Thoracic aorta (tissue), 2 donors: ENCODE data around the gene ZNF761. TPM values are rescaled to one million over a fixed set of nuclear protein-coding genes. Genes with fewer than 3 reads are reported as not detected.
"Not testable (repeated sequence)": the region's sequence is repeated elsewhere in the genome, so short reads cannot be mapped to it uniquely, and the experiment has no call there.

Experiments used
- ATAC-seq: fragments of 150-250 bp; one replicate; pipeline ENCODE4 v1.8.0; 2017; ENCODE audit warnings: low read depth; ENCODE audit not compliant: insufficient number of reproducible peaks, low FRiP score
- DNase-seq: peaks from one replicate; pipeline ENCODE4 v3.0.0-alpha.2; 2020; ENCODE audit warnings: low spot score
- H3K27ac ChIP-seq, 2 donors: fragments of 200-600 bp; sonication (generic); 1 replicate in 1 of 2; 2 replicates in 1 of 2; pipeline ENCODE4 v1.5.1; 2016; ENCODE audit warnings: mild to moderate bottlenecking in 2 of 2, moderate library complexity in 2 of 2
- H3K27me3 ChIP-seq: fragments of 200-600 bp; sonication (generic); replicated peaks from 2 replicates; pipeline ENCODE4 v1.6.0; 2016; ENCODE audit warnings: mild to moderate bottlenecking; ENCODE audit not compliant: insufficient read depth
- H3K36me3 ChIP-seq: fragments of 200-600 bp; sonication (generic); one replicate; pipeline ENCODE4 v1.5.1; 2016
- H3K4me1 ChIP-seq, 2 donors: fragments of 200-600 bp; sonication (generic); 1 replicate in 1 of 2; 2 replicates in 1 of 2; pipeline versions ENCODE4 v1.5.1 to v1.6.0; 2016; ENCODE audit warnings: low read depth in 2 of 2, mild to moderate bottlenecking in 1 of 2; ENCODE audit not compliant: control insufficient read depth in 1 of 2
- H3K4me3 ChIP-seq: fragments of 200-600 bp; sonication (generic); 2 replicates; pipeline ENCODE4 v1.5.1; 2016; ENCODE audit warnings: mild to moderate bottlenecking
- H3K9me3 ChIP-seq: fragments of 200-600 bp; sonication (generic); 2 replicates; pipeline ENCODE4 v1.5.1; 2016
- CTCF ChIP-seq: fragments of 200-600 bp; sonication (generic); IDR thresholded peaks from one replicate; pipeline ENCODE4 v1.5.1; 2019; ENCODE audit warnings: antibody characterized with exemption
- total RNA-seq, 2 donors: library from RNA; depleted of rRNA; stranded (reverse); fragments of >200 nt; gene quantifications; one replicate each; pipeline versions ENCODE4 v1.1.0 to v1.2.3, GENCODE V29; 2016

ZNF761 gene
- total RNA-seq, 2 donors from 2014 or later, result 14.0 to 16.8 TPM

GRCh38 chr19:53503671-53504364 is 72.0 kb downstream of the ZNF761 start:
- not testable (repeated sequence) for H3K36me3 ChIP-seq, H3K4me3 ChIP-seq, H3K27me3 ChIP-seq, DNase-seq, ATAC-seq, H3K27ac ChIP-seq, H3K4me1 ChIP-seq, H3K9me3 ChIP-seq

- H3K9me3 ChIP-seq, H3K27me3 ChIP-seq, H3K4me1 ChIP-seq, DNase-seq, H3K27ac ChIP-seq, H3K36me3 ChIP-seq, H3K4me3 ChIP-seq, ATAC-seq: not testable (repeated sequence)
Observed at GRCh38 chr19:53504365-53504703, 72.5 kb downstream of the ZNF761 start.

- no peaks in the 10 kb centered on the region for H3K36me3 ChIP-seq
- TF ChIP-seq CTCF, result no peak
- H3K4me1 ChIP-seq, result no peaks in the 10 kb centered on the region
- ATAC-seq (no peak), DNase-seq (no peak)
- H3K27ac ChIP-seq, result no peak overlapping the region
- no peak overlapping the region for H3K4me3 ChIP-seq
- no peaks in the 10 kb centered on the region for H3K27me3 ChIP-seq
- H3K9me3 ChIP-seq, result no peaks in the 10 kb centered on the region
Observed at GRCh38 chr19:53504885-53505284, 73.1 kb downstream of the ZNF761 start.

- ATAC-seq (no peak), DNase-seq (no peak)
- no peak for TF ChIP-seq CTCF
- Histone ChIP-seq H3K27me3 (no peaks in the 10 kb centered on the region), H3K36me3 (no peaks in the 10 kb centered on the region), H3K9me3 (no peaks in the 10 kb centered on the region), H3K27ac (no peak overlapping the region), H3K4me1 (no peaks in the 10 kb centered on the region), H3K4me3 (no peak overlapping the region)
Observed at GRCh38 chr19:53506728-53507127, 74.9 kb downstream of the ZNF761 start.

Other genes with a start within 250 kb of the ZNF761 start
- 1 to 10 TPM; 4.5 to 6.6 TPM for gene ZNF665, start 238.6 kb upstream of the ZNF761 start, total RNA-seq
- 10 to 100 TPM; 20.6 to 21.7 TPM for gene ZNF677, start 177.1 kb upstream of the ZNF761 start, total RNA-seq
- not detected for gene VN1R2, start 173.7 kb upstream of the ZNF761 start, total RNA-seq
- gene VN1R4, start 164.3 kb upstream of the ZNF761 start, total RNA-seq, result not detected
- 1 to 10 TPM; 4.2 to 7.4 TPM for gene ZNF845, start 98.2 kb upstream of the ZNF761 start, total RNA-seq
- gene ZNF525, start 66.3 kb upstream of the ZNF761 start, total RNA-seq, result 10 to 100 TPM in 1 of 2 donors, 1 to 10 TPM in 1; 4.9 to 11.4 TPM
- 10 to 100 TPM; 10.3 to 18.5 TPM for gene ZNF765, start 36.8 kb upstream of the ZNF761 start, total RNA-seq
- gene ZNF813, start 35.7 kb downstream of the ZNF761 start, total RNA-seq, result 1 to 10 TPM in 1 of 2 donors, under 1 TPM in 1; 0.81 to 3.0 TPM
- gene ZNF331, start 106.2 kb downstream of the ZNF761 start, total RNA-seq, result 10 to 100 TPM; 26.9 to 38.7 TPM
- gene DPRX, start 200.0 kb downstream of the ZNF761 start, total RNA-seq, result not detected